ENCODE data around the gene PLSCR5. TPM values are rescaled to one million over a fixed set of nuclear protein-coding genes. Genes with fewer than 3 reads are reported as not detected.

The PLSCR5 gene
- total and polyA plus RNA-seq, 2 donors (not counting 3 experiments of a cell fraction or from before 2014, with no cell fraction given): not detected

DNA sequence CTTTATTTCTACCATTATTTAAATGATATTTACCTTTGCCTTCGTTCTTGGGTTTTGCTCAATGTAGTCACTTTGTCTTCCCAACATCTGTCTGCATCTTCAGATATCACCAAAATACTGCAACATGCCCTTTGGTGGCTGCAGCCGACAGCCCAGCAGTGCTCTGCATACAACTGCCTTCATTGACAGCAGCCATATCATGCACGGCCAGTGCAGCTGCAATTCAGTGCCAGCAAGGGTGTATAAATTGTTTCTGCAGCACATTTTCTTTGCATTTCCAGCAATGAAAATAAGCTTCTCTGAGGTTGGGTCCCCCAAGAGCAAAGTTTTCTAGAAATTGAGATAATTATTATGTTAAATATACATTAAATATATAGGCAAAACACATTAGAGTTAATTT is 6.0 kb upstream of the PLSCR5 start:
- TF ChIP-seq, protein P1, sequence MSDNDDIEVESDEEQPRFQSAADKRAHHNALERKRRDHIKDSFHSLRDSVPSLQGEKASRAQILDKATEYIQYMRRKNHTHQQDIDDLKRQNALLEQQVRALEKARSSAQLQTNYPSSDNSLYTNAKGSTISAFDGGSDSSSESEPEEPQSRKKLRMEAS (IDR thresholded peaks at IDR 0.05; ENCODE audit: insufficient read depth, insufficient read length): no peak
- TF ChIP-seq, protein P2, sequence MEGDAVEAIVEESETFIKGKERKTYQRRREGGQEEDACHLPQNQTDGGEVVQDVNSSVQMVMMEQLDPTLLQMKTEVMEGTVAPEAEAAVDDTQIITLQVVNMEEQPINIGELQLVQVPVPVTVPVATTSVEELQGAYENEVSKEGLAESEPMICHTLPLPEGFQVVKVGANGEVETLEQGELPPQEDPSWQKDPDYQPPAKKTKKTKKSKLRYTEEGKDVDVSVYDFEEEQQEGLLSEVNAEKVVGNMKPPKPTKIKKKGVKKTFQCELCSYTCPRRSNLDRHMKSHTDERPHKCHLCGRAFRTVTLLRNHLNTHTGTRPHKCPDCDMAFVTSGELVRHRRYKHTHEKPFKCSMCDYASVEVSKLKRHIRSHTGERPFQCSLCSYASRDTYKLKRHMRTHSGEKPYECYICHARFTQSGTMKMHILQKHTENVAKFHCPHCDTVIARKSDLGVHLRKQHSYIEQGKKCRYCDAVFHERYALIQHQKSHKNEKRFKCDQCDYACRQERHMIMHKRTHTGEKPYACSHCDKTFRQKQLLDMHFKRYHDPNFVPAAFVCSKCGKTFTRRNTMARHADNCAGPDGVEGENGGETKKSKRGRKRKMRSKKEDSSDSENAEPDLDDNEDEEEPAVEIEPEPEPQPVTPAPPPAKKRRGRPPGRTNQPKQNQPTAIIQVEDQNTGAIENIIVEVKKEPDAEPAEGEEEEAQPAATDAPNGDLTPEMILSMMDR (IDR thresholded peaks at IDR 0.05; ENCODE audit: extremely low read depth in 1 of 2, insufficient read depth in 1 of 2, low read depth in 1 of 2, low read length in 2 of 2): no peak
- TF ChIP-seq POLR2A (IDR thresholded peaks at IDR 0.05; ENCODE audit: low read depth, low read length) (no peak), MYC (IDR thresholded peaks at IDR 0.05; ENCODE audit: low read depth, low read length) (no peak), JUN (IDR thresholded peaks at IDR 0.05; ENCODE audit: borderline replicate concordance, insufficient read depth, insufficient read length, low read depth) (no peak), FOS (IDR thresholded peaks at IDR 0.05; ENCODE audit: borderline replicate concordance, insufficient read depth, low read length) (no peak), EZH2 (IDR thresholded peaks at IDR 0.05; ENCODE audit: borderline replicate concordance, low read depth, low read length, severe bottlenecking) (no peak), POLR2AphosphoS5 (IDR thresholded peaks at IDR 0.05; ENCODE audit: insufficient read depth, low read depth, low read length) (no peak), GATA2 (IDR thresholded peaks at IDR 0.05; ENCODE audit: insufficient read depth, insufficient read length, low read depth, low read length) (no peak)
- Histone ChIP-seq H3K79me2 (ENCODE audit: control insufficient read depth, insufficient read depth, low read length) (no peaks in the 10 kb centered on the region), H3K9me1 (replicated peaks; ENCODE audit: control insufficient read depth, extremely low read depth, insufficient read depth, low read length) (no peaks in the 10 kb centered on the region), H3K4me1 (ENCODE audit: control insufficient read depth, extremely low read depth, insufficient read depth, low read length) (no peaks in the 10 kb centered on the region), H3K4me3 (replicated peaks in 1 of 3; ENCODE audit: insufficient read depth in 1 of 3, low read depth in 1 of 3, low read length in 3 of 3) (no peak overlapping the region), H3K9ac (replicated peaks; ENCODE audit: extremely low read depth, insufficient read depth, low read length) (no peak overlapping the region), H3K27me3 (ENCODE audit: control insufficient read depth in 2 of 2, insufficient read depth in 2 of 2, low read length in 2 of 2) (no peaks in the 10 kb centered on the region), H3K4me2 (ENCODE audit: insufficient read depth, low read length) (no peak overlapping the region), H3K36me3 (ENCODE audit: control insufficient read depth in 2 of 2, extremely low read depth in 1 of 2, insufficient read depth in 2 of 2, low read length in 2 of 2) (no peaks in the 10 kb centered on the region), H3K27ac (ENCODE audit: insufficient read depth, low read depth, low read length) (no peak overlapping the region), H4K20me1 (replicated peaks; ENCODE audit: control insufficient read depth, extremely low read depth, insufficient read depth, low read length) (no peaks in the 10 kb centered on the region), H3K9me3 (replicated peaks; ENCODE audit: control insufficient read depth, insufficient read depth, low read length) (no peaks in the 10 kb centered on the region), H2AFZ (ENCODE audit: low read depth, low read length) (no peak overlapping the region)
- POLR2A ChIA-PET: no interaction called here
- DNase-seq (ENCODE audit: low read depth, low spot score) (no peak), FAIRE-seq (no peak)
- BruUV-seq (replicated peaks): no TSS peak
- CTCF ChIA-PET: interaction anchor here (1.7 to 1.8 kb wide), 2 partner anchors 16 to 28 kb away, joined by 5 to 7 read pairs; no protein-coding TSS in a partner anchor
- dilution Hi-C loops (cut with MboI; ENCODE audit: extremely low pct_ligation_motif_present, low sequenced_read_pairs) (no loop called here), intact Hi-C loops (cut with micrococcal nuclease) (no loop called here)

Measured in endothelial cell of umbilical vein (primary cell).